ENCODE results near the gene CDH4.

Gene CDH4

DNA sequence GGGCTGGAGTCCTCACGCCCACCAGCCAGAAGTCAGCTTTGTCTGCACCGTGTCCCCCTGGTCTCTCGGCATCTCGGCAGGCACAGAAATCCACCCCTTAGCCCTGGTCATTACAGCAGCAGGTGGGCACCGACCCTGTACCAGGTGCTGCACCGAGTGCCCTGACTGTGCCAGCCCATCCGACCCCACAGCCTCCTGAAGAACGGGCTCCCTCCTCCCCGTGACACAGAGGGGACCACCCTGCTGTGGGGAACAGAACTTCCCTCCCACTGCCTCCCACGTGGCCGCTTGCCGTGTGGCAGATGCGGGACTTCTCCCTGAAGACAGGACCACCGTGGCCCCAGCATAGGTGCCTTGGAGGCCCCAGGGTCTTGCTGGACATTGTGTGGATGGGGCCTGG lies 652.4 kb downstream of the CDH4 start:
- no peak overlapping the region for H3K4me3 ChIP-seq (ENCODE audit: low read length)
- no peak for TF ChIP-seq ZNF274 (IDR thresholded peaks at IDR 0.05; ENCODE audit: low read depth, low read length)

DNA sequence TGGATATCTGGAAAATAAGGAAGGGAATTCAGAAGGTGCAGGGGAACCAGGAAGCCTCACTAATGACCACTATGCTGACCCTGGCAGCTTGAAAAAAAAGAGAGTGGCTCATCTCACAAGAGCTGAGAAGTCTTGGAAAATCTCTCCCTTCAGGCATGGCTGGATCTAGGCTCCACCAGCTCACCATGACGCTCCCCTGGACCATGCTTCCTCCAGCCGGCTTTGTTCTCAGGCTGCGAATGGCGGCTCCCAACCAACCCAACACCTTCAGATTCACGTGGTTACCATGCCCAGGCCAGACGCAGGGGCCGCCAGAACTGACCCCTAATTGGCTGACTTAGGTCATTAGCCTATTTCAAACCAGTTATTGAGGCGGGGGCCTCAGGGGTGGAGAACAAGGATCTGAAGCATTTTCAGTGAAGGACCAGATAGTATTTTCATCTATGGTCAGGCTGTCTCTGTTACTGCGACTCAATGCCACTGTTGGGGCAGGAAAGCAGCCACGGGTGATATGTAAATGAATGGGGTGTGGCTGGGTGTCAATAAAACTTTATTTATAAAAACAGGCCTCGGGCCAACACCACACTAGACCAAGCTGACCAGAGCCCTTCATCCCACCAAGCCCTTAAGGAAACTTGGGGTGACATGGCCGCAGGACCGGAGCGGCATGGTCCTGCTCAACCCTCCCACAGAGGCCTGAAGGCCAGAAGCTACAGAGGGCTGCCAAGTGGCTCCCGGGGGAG lies 653.9 kb downstream of the CDH4 start:
- no peak for TF ChIP-seq ZNF274 (IDR thresholded peaks at IDR 0.05; ENCODE audit: low read depth, low read length)
- no peak overlapping the region for H3K4me3 ChIP-seq (ENCODE audit: low read length)

GRCh38 chr20:61907081-61907891 lies 655.2 kb downstream of the CDH4 start:
- no peak overlapping the region for H3K4me3 ChIP-seq (ENCODE audit: low read length)
- no peak for TF ChIP-seq ZNF274 (IDR thresholded peaks at IDR 0.05; ENCODE audit: low read depth, low read length)

DNA sequence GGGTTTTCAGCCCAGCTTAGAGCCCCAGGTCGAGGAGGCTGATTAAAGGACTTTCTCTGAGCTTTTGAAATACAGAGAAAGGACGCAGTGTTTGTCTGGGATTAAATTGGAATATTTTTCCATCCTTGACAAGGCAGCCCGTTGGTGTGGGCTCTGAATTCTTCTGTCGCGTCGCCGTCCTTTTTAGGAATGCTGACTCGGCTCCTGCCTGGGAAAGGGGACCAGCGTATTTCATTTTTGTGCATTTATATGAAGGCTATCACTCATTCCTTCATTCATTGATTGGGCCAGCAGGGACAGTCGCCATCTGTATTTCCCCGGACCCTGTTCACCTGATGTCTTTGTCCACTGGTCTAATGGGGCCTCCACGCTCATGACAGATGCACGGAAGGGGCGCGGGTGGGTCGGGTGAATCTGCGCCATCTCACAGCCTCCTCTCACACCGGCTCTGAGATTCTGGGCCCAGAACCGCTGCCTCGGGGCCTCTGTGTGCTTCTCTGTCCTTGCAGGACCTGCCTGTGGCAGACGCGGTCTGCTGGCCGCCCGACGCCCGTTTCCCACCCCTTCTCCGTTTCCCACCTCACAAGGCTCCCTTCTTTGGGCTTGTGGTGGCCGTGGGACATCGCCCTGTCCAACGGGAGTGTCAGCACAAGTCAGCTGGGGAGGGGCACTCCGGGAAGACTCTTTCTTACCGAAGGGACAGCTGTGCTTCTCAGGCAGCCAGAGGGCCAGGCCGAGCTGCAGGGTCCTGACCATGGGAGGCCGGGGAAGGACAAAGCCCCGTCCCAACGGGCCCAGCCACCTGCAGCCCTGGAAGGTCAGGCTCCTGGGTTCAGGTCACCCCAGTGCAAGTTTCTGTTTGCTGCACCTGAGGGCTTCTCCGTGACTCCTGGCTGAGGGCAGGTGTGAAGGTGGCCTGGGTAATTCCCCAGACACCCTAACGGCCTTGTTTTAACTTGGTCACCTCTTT lies 656.3 kb downstream of the CDH4 start:
- TF ChIP-seq ZNF274 (IDR thresholded peaks at IDR 0.05; ENCODE audit: low read depth, low read length) = no peak
- no peak overlapping the region for H3K4me3 ChIP-seq (ENCODE audit: low read length)

DNA sequence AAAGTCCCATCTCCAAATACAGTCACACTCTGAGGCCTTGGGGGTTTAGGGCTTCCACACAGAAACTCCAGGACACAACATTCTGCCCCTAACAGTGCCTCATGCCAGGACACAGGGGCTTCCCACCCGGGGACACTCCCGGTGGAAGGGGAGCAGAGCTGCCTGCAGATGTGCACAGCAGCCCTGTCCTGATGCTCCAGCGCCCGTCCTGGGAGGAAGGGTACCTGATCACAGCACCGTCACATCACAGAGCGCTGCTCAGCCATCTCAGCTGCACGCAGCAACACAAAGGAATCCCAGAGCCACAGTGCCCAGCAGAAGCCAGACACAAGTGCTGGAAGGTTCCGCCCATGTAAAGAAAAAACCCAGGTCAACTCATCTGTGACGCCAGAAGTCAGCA lies 657.0 kb downstream of the CDH4 start:
- no peak overlapping the region for H3K4me3 ChIP-seq (ENCODE audit: low read length)
- TF ChIP-seq ZNF274 (IDR thresholded peaks at IDR 0.05; ENCODE audit: low read depth, low read length) = no peak

GRCh38 chr20:61909821-61910220 lies 657.8 kb downstream of the CDH4 start:
- TF ChIP-seq ZNF274 (IDR thresholded peaks at IDR 0.05; ENCODE audit: low read depth, low read length) = no peak
- no peak overlapping the region for H3K4me3 ChIP-seq (ENCODE audit: low read length)

- no peak for TF ChIP-seq ZNF274 (IDR thresholded peaks at IDR 0.05; ENCODE audit: low read depth, low read length)
- H3K4me3 ChIP-seq (ENCODE audit: low read length) = no peak overlapping the region
Measured at GRCh38 chr20:61911824-61912223, 659.8 kb downstream of the CDH4 start.

- no peak for TF ChIP-seq ZNF274 (IDR thresholded peaks at IDR 0.05; ENCODE audit: low read depth, low read length)
- H3K4me3 ChIP-seq (ENCODE audit: low read length) = no peak overlapping the region
Measured at GRCh38 chr20:61912665-61913422, 660.8 kb downstream of the CDH4 start.

DNA sequence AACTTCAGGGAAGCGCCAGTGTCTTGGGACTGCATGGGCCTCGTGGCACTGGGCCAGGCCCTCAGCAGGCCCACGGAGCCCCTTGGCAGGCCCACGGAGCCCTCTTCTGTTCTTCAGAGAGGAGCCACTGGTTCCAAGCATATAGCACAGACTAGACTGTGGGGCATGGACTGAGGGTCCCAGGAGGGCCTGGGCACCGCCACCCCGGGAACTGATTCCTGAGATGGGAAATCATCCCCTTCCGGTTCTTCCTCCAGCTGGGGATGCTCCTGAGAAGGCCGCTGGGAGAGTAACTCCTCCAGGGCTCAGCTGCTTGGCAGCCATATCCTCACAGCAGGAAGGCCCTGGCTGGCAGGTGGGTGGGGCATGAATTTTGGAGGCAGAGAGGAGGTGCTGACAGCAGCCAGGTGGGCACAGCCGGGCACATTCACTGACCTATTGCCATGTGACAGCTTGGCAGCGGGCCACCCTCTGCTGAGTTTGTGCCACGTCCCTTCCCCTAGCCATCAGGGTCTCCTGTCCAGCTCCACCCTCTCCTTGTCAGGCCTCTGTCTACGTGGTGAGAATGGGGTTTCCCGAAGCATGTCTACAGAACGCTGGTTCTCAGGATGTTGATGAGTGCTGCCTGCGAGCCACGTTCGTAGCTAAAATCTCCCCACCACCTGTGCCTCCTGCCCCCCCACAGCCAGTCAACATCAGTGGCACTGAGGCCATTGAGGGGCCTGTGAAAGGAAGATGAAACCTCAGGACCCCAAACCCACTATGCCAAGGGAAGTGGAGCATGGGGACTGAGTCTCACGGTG lies 661.6 kb downstream of the CDH4 start:
- H3K4me3 ChIP-seq (ENCODE audit: low read length) = no peak overlapping the region
- TF ChIP-seq ZNF274 (IDR thresholded peaks at IDR 0.05; ENCODE audit: low read depth, low read length) = no peak

DNA sequence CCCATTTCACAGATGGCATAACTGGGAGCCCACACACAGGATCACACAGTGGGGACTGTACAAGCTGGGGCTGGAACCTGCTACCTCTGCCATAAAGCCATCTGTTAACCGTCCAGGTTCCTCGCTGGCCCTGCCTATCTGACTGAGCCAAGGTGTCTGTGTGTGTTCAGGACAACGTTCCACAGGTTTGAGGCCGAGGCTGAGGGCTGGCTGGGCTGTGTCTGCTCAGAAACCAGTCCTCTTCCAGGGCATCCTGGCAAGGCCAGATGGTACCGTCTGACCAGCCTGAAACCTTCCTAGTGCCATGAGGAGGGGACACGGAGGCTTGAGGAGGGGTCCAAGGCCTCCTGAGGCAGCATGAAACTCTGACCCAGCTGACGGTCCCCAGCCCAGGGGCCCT lies 663.0 kb downstream of the CDH4 start:
- no peak overlapping the region for H3K4me3 ChIP-seq (ENCODE audit: low read length)
- no peak for TF ChIP-seq ZNF274 (IDR thresholded peaks at IDR 0.05; ENCODE audit: low read depth, low read length)

DNA sequence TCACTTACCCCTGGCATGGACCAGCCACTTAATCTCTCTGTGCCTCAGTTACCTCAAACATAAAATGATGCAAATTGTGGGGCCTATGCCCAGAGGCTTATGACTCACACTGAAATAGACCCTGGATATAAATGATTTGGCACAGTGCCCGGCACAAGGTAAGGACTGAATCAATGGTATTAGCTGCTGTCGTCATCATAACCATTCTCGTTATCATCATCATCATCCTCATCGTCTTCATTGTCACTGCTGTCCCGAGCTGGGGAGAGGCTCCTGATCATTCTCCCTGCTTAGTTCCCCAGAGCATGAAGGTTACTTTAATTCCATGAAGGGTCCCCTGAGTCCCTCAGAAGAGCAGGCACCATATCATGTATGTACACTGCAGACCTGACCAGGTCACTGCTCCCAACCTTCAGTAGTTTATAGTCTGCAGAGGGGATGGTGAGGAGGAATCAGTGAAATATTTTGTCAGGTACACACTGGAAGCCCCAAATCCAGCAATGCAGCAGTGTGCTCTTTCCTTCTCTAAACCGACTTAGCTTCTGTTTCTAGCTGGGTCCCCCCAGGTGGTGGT lies 664.3 kb downstream of the CDH4 start:
- H3K4me3 ChIP-seq (ENCODE audit: low read length) = no peak overlapping the region
- no peak for TF ChIP-seq ZNF274 (IDR thresholded peaks at IDR 0.05; ENCODE audit: low read depth, low read length)

DNA sequence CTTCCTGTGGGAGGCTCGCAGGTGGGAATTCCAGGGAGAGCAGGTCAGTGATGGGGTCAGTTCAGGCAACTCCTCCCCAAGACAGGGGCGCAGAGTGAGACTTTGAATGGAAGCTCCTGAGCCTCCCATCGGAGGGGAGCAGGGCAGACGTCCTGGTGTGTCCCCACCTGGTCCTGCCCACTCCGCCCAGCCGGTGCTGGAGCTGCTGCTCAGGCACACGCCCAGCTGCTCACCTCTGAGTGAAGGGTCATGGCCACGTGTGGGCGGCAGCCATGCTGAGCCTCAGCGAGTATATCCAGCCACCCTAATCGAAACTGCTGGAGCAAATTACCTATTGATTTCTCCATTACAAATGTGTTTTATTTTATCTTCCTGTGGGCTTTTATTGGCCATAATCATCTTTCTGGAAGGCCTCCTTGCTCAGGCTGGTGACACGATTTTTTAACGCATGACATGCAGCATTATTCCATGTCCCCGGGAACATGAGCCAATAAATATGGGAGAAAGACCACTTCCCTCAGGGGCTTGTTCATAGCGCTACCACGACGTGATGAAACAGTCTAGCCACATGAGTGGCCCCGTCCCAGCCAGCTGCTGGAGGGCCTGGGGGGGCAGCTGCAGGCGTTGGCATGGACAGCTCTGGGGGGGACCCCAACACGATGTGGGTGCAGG lies 665.5 kb downstream of the CDH4 start:
- TF ChIP-seq ZNF274 (IDR thresholded peaks at IDR 0.05; ENCODE audit: low read depth, low read length) = no peak

More for the DNA sequence above, 665.5 kb downstream of the CDH4 start:
- no peak overlapping the region for H3K4me3 ChIP-seq (ENCODE audit: low read length)

All from GM08714 (cell line).